GM21825 (cell line): ENCODE data around the gene COP1.

ENCODE experiments used
- ATAC-seq: cut with Tn5 transposase; IDR thresholded peaks from one replicate; pipeline ENCODE4 v1.9.1; 2021; ENCODE audit warnings: mild to moderate bottlenecking, moderate library complexity; ENCODE audit not compliant: unreplicated experiment

The COP1 gene

DNA sequence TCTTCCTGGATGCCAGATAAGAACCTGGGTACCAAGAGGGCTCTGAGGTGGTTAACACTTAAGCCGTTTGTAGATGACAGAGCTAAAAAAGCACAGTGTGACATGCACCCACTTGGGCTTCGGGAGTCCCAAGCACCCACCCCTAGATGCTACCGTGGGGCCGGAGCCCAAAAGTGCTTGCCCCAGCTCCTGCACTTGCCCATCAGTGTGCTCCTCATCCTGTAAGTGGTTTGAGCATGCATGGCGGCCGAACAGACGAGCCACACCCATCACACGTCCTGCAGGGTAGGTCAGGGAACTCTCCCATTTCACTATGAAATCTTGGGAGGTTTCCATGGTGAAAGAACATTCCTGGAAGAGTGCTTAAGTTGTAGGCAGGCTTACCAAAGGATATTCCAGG, 304.8 kb downstream of the COP1 start:
- no peak for ATAC-seq

DNA sequence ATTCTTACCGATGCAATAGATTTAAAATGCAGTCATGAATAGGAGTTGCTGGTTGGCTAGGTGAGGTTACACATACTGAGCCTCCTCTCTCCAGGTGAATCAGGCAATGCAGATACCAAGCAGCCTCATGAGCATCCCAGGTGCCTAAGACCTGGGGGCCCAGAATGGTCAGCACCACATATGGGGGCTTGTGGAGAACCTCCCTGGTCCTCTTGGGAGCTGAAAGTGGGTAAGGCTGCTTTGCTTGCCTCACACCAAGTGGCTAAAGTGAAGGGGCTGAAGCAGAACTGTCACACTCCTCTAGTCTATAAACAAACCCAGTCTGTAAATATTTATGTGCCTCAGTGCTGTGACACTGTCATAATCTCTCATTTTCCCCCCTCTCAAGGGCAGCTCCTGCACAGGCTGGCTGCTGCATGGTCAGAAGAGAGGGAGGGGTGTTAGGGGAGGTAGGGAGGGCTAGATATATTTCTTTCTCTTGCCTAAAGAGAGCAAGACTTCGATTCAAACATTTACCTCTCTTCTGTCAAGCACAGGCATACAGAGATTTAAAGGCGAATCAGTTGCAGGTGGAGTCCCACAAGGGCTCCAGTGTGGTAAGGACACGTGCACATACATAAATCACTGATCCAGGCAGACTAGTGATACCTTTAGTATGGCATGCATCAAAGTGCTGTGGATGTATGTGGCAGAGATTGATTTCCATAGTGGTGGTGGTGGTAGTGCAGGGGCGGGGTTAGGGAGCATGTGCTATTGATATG, 305.8 kb downstream of the COP1 start:
- ATAC-seq: no peak

DNA sequence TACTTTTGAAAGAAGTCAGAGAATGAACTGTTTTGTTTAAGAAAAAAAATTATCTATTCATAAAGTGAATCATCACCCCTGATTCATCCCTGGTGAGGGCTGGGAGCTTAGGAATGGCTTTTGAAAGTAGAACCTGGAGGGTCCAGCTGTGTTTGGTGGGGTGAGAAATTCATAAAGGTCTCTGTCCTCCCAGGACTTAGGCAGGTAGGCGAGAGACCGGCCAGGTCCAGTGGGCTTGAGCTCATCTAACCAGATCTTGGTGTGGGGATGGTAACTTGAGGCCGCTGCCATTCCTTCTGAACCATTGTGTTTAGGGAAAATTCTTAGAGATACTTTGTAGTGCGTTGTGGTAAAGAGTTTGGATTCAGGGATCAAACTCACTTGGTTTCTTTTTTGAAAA, 306.9 kb downstream of the COP1 start:
- no peak for ATAC-seq

DNA sequence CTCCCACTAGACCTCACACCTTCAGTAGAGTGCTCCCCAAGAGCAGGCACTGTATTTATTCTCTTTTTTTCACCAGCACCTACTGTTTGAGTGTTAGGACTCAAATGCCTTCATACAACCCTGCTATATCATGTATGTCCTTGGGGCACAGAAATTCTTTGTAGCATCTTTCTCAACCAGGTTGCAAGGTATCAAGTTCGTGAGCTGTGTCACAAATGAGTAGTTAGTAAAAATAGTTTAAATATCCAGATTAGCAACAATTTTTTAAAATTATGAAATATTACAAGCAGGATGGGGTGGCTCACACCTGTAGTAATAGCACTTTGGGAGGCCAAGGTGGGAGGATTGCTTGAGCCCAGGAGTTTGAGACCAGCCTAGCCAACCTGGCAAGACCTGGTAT, 311.1 kb downstream of the COP1 start:
- no peak for ATAC-seq
